ENCODE results near the gene ADPRH. TPM values are rescaled to one million over a fixed set of nuclear protein-coding genes. Genes with fewer than 3 reads are reported as not detected.

The ADPRH gene
- total and polyA plus RNA-seq, 2 of the 4 experiments (the other 2 are of a cell fraction), result under 0.01 to 0.12 TPM

- ATAC-seq (ENCODE audit: low read depth) (no peak), DNase-seq (no peak)
- Histone ChIP-seq H2AK9ac (replicated peaks; ENCODE audit: low read depth, low read length, poor library complexity) (no peak overlapping the region), H3K14ac (replicated peaks; ENCODE audit: low read depth, low read length) (no peak overlapping the region), H2BK120ac (ENCODE audit: low read depth, low read length) (no peak overlapping the region), H4K8ac (ENCODE audit: low read depth in 2 of 2, low read length in 2 of 2) (no peak overlapping the region), H3K4me1 (ENCODE audit: control insufficient read depth, insufficient read depth, low read length) (no peaks in the 10 kb centered on the region), H2BK15ac (ENCODE audit: low read depth, low read length) (no peak overlapping the region), H2AFZ (replicated peaks; ENCODE audit: low read length, poor library complexity) (no peak overlapping the region), H3K9me3 (ENCODE audit: control insufficient read depth, insufficient read depth, low read length) (no peaks in the 10 kb centered on the region), H3K27me3 (ENCODE audit: control insufficient read depth, insufficient read depth, low read length) (peaks cover 5% of the 10 kb centered on the region), H4K91ac (ENCODE audit: insufficient read depth, low read depth, low read length) (no peak overlapping the region), H2BK20ac (ENCODE audit: low read depth, low read length) (no peak overlapping the region), H2BK5ac (ENCODE audit: low read depth, low read length, poor library complexity, severe bottlenecking) (no peak overlapping the region), H3K36me3 (ENCODE audit: control insufficient read depth, insufficient read depth, low read length) (no peaks in the 10 kb centered on the region), H3K23ac (ENCODE audit: low read depth, low read length) (no peak overlapping the region), H3K18ac (ENCODE audit: low read depth, low read length) (no peak overlapping the region), H4K20me1 (ENCODE audit: insufficient read depth, low read length) (no peaks in the 10 kb centered on the region), H3K79me1 (ENCODE audit: low read depth in 1 of 2, low read length in 2 of 2) (no peaks in the 10 kb centered on the region), H3K9me1 (ENCODE audit: insufficient read depth, low read length) (no peaks in the 10 kb centered on the region), H3K27ac (ENCODE audit: insufficient read depth, low read length) (no peak overlapping the region), H3K4ac (ENCODE audit: low read depth, low read length) (no peak overlapping the region), H3K4me3 (ENCODE audit: insufficient read depth, low read depth, low read length) (no peak overlapping the region), H3K4me2 (ENCODE audit: low read depth, low read length) (no peak overlapping the region), H2AK5ac (ENCODE audit: low read depth, low read length) (no peak overlapping the region), H4K5ac (ENCODE audit: low read depth, low read length) (no peak overlapping the region), H3K56ac (ENCODE audit: extremely low read depth, insufficient read depth, low read length) (no peak overlapping the region), H3K9ac (ENCODE audit: low read depth, low read length) (no peak overlapping the region)
- ChIA-PET POLR2A (ENCODE audit: unreplicated experiment) (no interaction called here), CTCF (no interaction called here)
- no peak for TF ChIP-seq CTCF (conservative IDR thresholded peaks at IDR 0.05; ENCODE audit: low read depth, low read length)
- no peak for TF ChIP-seq MXI1 (IDR thresholded peaks at IDR 0.05; ENCODE audit: borderline replicate concordance, low read depth, low read length)
- TF ChIP-seq NFE2L2 (IDR thresholded peaks at IDR 0.05; ENCODE audit: low read depth, low read length), result no peak
- TF ChIP-seq CEBPB (IDR thresholded peaks at IDR 0.05; ENCODE audit: low read depth, low read length), result no peak
- no peak for TF ChIP-seq BHLHE40 (IDR thresholded peaks at IDR 0.05; ENCODE audit: low read depth, low read length)
- no peak for TF ChIP-seq USF2 (IDR thresholded peaks at IDR 0.05; ENCODE audit: low read depth, low read length)
- no peak for TF ChIP-seq SMC3 (IDR thresholded peaks at IDR 0.05; ENCODE audit: low read depth, low read length)
- TF ChIP-seq POLR2A (IDR thresholded peaks at IDR 0.05; ENCODE audit: low read depth, low read length), result no peak
- TF ChIP-seq FOS (IDR thresholded peaks at IDR 0.05; ENCODE audit: low read depth, low read length), result no peak
- no peak for TF ChIP-seq MAZ (IDR thresholded peaks at IDR 0.05; ENCODE audit: borderline replicate concordance, low read depth, low read length)
- no peak for TF ChIP-seq MAFK (IDR thresholded peaks at IDR 0.05; ENCODE audit: low read depth, low read length)
- TF ChIP-seq RAD21 (IDR thresholded peaks at IDR 0.05; ENCODE audit: low read length), result no peak
- no peak for TF ChIP-seq RCOR1 (IDR thresholded peaks at IDR 0.05; ENCODE audit: insufficient replicate concordance, low read length)
- dilution Hi-C loops (cut with HindIII; ENCODE audit: low sequenced_read_pairs, unreplicated experiment) (no loop called here), in situ Hi-C loops (cut with MboI; ENCODE audit: low sequenced_read_pairs) (no loop called here), intact Hi-C loops (cut with micrococcal nuclease) (no loop called here)
- no TSS peak for BruUV-seq (replicated peaks)
- WGBS, 2 experiments (ENCODE audit: extremely low coverage in 2 of 2, insufficient read length in 1 of 2), result 86% methylated on average over 5 of the region's 9 CpGs; no CpG with 5 or more reads in 1 of the 2 experiments
These were observed 28.9 kb upstream of the ADPRH start for GRCh38 chr3:119550192-119550910.
